Tibial nerve (tissue), 4 donors: ENCODE results near the gene DUS3L.

Experiments used
- CTCF ChIP-seq, 5 experiments: fragments of 200-600 bp in 3 of 5; fragments of 450-650 bp in 2 of 5; sonication (generic) in 3 of 5; IDR thresholded peaks; one replicate each; pipeline ENCODE4 v1.5.1; 2016 to 2019; ENCODE audit warnings: antibody characterized with exemption in 5 of 5, mild to moderate bottlenecking in 3 of 5, moderate library complexity in 2 of 5
- EP300 ChIP-seq, 2 donors: sonication (generic); formaldehyde crosslinking; IDR thresholded peaks; one replicate each; pipeline ENCODE4 v1.6.1; 2017; ENCODE audit warnings: antibody characterized with exemption in 2 of 2, mild to moderate bottlenecking in 1 of 2
- POLR2A ChIP-seq, 2 donors: fragments of 450-650 bp; IDR thresholded peaks; one replicate each; pipeline ENCODE4 v1.6.1; 2017; ENCODE audit warnings: antibody characterized with exemption in 2 of 2, mild to moderate bottlenecking in 2 of 2, moderate library complexity in 2 of 2

GRCh38 chr19:5814123-5814851 is 23.3 kb upstream of the DUS3L start:
- no peak for TF ChIP-seq CTCF (IDR thresholded peaks at IDR 0.05)
- TF ChIP-seq POLR2A (IDR thresholded peaks at IDR 0.05) = no peak
- no peak for TF ChIP-seq EP300 (IDR thresholded peaks at IDR 0.05)
